K562 (cell line): Measurements from ENCODE around the gene LY6G6F. TPM values are rescaled to one million over a fixed set of nuclear protein-coding genes. Genes with fewer than 3 reads are reported as not detected.

ENCODE experiments used
- ATAC-seq: fragments of 200-7000 bp; cut with Tn5 transposase; 3 replicates; pipeline ENCODE4 v1.9.1; 2020; ENCODE audit warnings: moderate library complexity
- BruUV-seq: library from RNA; stranded (reverse); fragments of 400-500 nt; replicated peaks from 2 replicates; lab custom pipeline; 2021; lab: Mats Ljungman, UMichigan
- CTCF ChIA-PET: fragments of 300-600 bp; formaldehyde crosslinking; extraction: SDS; loops from one replicate; lab custom pipeline; 2021; ENCODE audit warnings: low intra/inter-chr PET ratio; lab: Yijun Ruan, JAX
- POLR2A ChIA-PET: fragments of 300-600, 350-650 bp; sonication (Branson Sonifier 250); formaldehyde crosslinking; extraction: SDS; loops from one replicate; lab custom pipeline; 2021; ENCODE audit warnings: antibody characterized with exemption, inconsistent platforms; lab: Yijun Ruan, JAX
- DNase-seq, 4 experiments: peaks; one replicate each; pipeline versions ENCODE4 v3.0.0 to v3.0.0-alpha.2; 2011 to 2018; ENCODE audit warnings: low spot score in 3 of 4, mixed read lengths in 3 of 4; ENCODE audit errors: extremely low read depth in 1 of 4
- FAIRE-seq: peaks from 2 replicates; lab custom pipeline; 2011; peaks lifted over from hg19 to GRCh38; lab: Jason Lieb, UNC
- H2AFZ ChIP-seq: 2 replicates; pipeline ENCODE4 v1.6.0; 2011; ENCODE audit warnings: low read depth, low read length, control low read depth, inconsistent platforms
- H3K27ac ChIP-seq: fragments of 200-600 bp; 3 replicates; pipeline ENCODE4 v1.8.0; 2011; ENCODE audit warnings: low read depth, mild to moderate bottlenecking, control low read depth, inconsistent platforms, low read length, moderate library complexity, mixed read lengths; ENCODE audit errors: extremely low read depth
- H3K27me3 ChIP-seq, 2 experiments: fragments of 300-600 bp in 1 of 2; 2 replicates in 1 of 2; 3 replicates in 1 of 2; pipeline versions ENCODE4 v1.6.0 to v1.8.0; 2011; ENCODE audit warnings: inconsistent platforms in 2 of 2, low read length in 2 of 2, mild to moderate bottlenecking in 1 of 2, mixed read lengths in 1 of 2, moderate library complexity in 1 of 2; ENCODE audit not compliant: control insufficient read depth in 2 of 2, insufficient read depth in 2 of 2
- H3K36me3 ChIP-seq: fragments of 300-600 bp; 3 replicates; pipeline ENCODE4 v1.8.0; 2011; ENCODE audit warnings: mild to moderate bottlenecking, low read length, inconsistent platforms; ENCODE audit not compliant: control insufficient read depth, insufficient read depth
- H3K4me1 ChIP-seq, 2 experiments: fragments of 200-600 bp in 1 of 2; replicated peaks in 1 of 2; 2 replicates in 1 of 2; 3 replicates in 1 of 2; pipeline versions ENCODE4 v1.5.1 to v1.8.0; 2011; ENCODE audit warnings: inconsistent platforms in 2 of 2, low read length in 2 of 2, mild to moderate bottlenecking in 1 of 2, mixed read lengths in 1 of 2, moderate library complexity in 1 of 2; ENCODE audit not compliant: control insufficient read depth in 2 of 2, insufficient read depth in 2 of 2
- H3K4me2 ChIP-seq: 2 replicates; pipeline ENCODE4 v1.6.1; 2011; ENCODE audit warnings: low read length, control low read depth, inconsistent platforms, mixed read lengths; ENCODE audit not compliant: insufficient read depth
- H3K4me3 ChIP-seq: fragments of 200-600 bp; sonication (generic), shearing (Covaris generic); 2 replicates; pipeline ENCODE4 v1.5.1; 2016; ENCODE audit warnings: control low read depth, inconsistent platforms
- H3K79me2 ChIP-seq: fragments of 200-600 bp; 3 replicates; pipeline ENCODE4 v1.8.0; 2011; ENCODE audit warnings: low read length, inconsistent platforms; ENCODE audit not compliant: control insufficient read depth, insufficient read depth
- H3K9ac ChIP-seq, 2 experiments: 2 replicates each; pipeline versions ENCODE4 v1.6.0 to v1.6.1; 2011; ENCODE audit warnings: low read depth in 2 of 2, low read length in 2 of 2, control low read depth in 1 of 2, inconsistent platforms in 1 of 2, mild to moderate bottlenecking in 1 of 2, mixed read lengths in 1 of 2; ENCODE audit not compliant: insufficient read depth in 1 of 2
- H3K9me1 ChIP-seq: one replicate; pipeline ENCODE4 v1.6.0; 2011; ENCODE audit warnings: inconsistent platforms, mild to moderate bottlenecking, low read length, moderate library complexity; ENCODE audit not compliant: control insufficient read depth, insufficient read depth
- H3K9me3 ChIP-seq: replicated peaks from 2 replicates; pipeline ENCODE4 v1.5.1; 2011; ENCODE audit warnings: low read depth, low read length, inconsistent platforms; ENCODE audit not compliant: control insufficient read depth, insufficient read depth
- H4K20me1 ChIP-seq: replicated peaks from 2 replicates; pipeline ENCODE4 v1.6.1; 2011; ENCODE audit warnings: low read length, inconsistent platforms, mixed read lengths; ENCODE audit not compliant: control insufficient read depth, insufficient read depth
- CBFA2T2 ChIP-seq: fragments of 450-650 bp; conservative IDR thresholded peaks from 2 replicates; pipeline ENCODE4 v1.6.1; 2017; ENCODE audit warnings: mild to moderate bottlenecking
- CBFB ChIP-seq: sonication (generic); formaldehyde crosslinking; IDR thresholded peaks from 2 replicates; pipeline ENCODE4 v1.4.0; 2020; ENCODE audit warnings: mild to moderate bottlenecking, missing genetic modification reagents
- FIP1L1 ChIP-seq: fragments of 200-400 bp; formaldehyde crosslinking; IDR thresholded peaks from 2 replicates; pipeline ENCODE4 v1.6.1; 2018; ENCODE audit warnings: mild to moderate bottlenecking, low read depth, low read length; ENCODE audit not compliant: poor library complexity, severe bottlenecking
- FOSL1 ChIP-seq: fragments of 200-800 bp; sonication (Bioruptor generic); conservative IDR thresholded peaks from 2 replicates; pipeline ENCODE4 v1.6.1; 2016; ENCODE audit warnings: missing genetic modification characterization, missing compliant biosample characterization
- HDAC8 ChIP-seq: fragments of 450-650 bp; IDR thresholded peaks from 2 replicates; pipeline ENCODE4 v1.6.1; 2016; ENCODE audit warnings: mild to moderate bottlenecking, missing genetic modification characterization, moderate library complexity, missing compliant biosample characterization
- HNRNPH1 ChIP-seq: fragments of 200-400 bp; formaldehyde crosslinking; optimal IDR thresholded peaks from 2 replicates; pipeline ENCODE3; 2017; ENCODE audit warnings: low read depth, mild to moderate bottlenecking, low read length, moderate library complexity
- JUN ChIP-seq, 2 experiments: sonication (generic) in 1 of 2; formaldehyde crosslinking in 1 of 2; IDR thresholded peaks; 2 replicates each; pipeline versions ENCODE4 v1.6.1 to v1.8.0; 2012 to 2022; ENCODE audit warnings: borderline replicate concordance in 2 of 2, mild to moderate bottlenecking in 2 of 2, improper control_type of control experiment in 1 of 2, low read depth in 1 of 2, low read length in 1 of 2, missing genetic modification reagents in 1 of 2
- MTA3 ChIP-seq: fragments of 450-650 bp; formaldehyde crosslinking; IDR thresholded peaks from 2 replicates; pipeline ENCODE4 v1.6.1; 2017; ENCODE audit warnings: mild to moderate bottlenecking, borderline replicate concordance
- NR1H2 ChIP-seq: sonication (generic); formaldehyde crosslinking; IDR thresholded peaks from 2 replicates; pipeline ENCODE4 v1.4.0; 2020; ENCODE audit warnings: mild to moderate bottlenecking, missing genetic modification reagents
- POLR2G ChIP-seq: fragments of 200-400 bp; formaldehyde crosslinking; IDR thresholded peaks from 2 replicates; pipeline ENCODE4 v1.6.1; 2017; ENCODE audit warnings: low read depth, mild to moderate bottlenecking, antibody characterized with exemption, low read length, moderate library complexity
- RBFOX2 ChIP-seq: fragments of 200-400 bp; formaldehyde crosslinking; IDR thresholded peaks from 2 replicates; pipeline ENCODE4 v1.6.1; 2017; ENCODE audit warnings: low read depth, mild to moderate bottlenecking, low read length, moderate library complexity
- SAFB2 ChIP-seq: fragments of 200-400 bp; formaldehyde crosslinking; IDR thresholded peaks from 2 replicates; pipeline ENCODE4 v1.6.1; 2018; ENCODE audit warnings: borderline replicate concordance, low read length, low read depth, moderate library complexity; ENCODE audit not compliant: severe bottlenecking
- SMAD1 ChIP-seq: fragments of 150-350 bp; IDR thresholded peaks from 2 replicates; pipeline ENCODE4 v1.6.1; 2014; ENCODE audit warnings: low read length, low read depth; ENCODE audit not compliant: partially characterized antibody
- ZNF584 ChIP-seq: fragments of 200-800 bp; sonication (Bioruptor generic); IDR thresholded peaks from 2 replicates; pipeline ENCODE4 v1.6.1; 2016; ENCODE audit warnings: low read depth, mild to moderate bottlenecking, missing genetic modification characterization, missing compliant biosample characterization
- ZNF586 ChIP-seq: fragments of 450-650 bp; formaldehyde crosslinking; conservative IDR thresholded peaks from 2 replicates; pipeline ENCODE4 v1.4.0; 2020; ENCODE audit warnings: mild to moderate bottlenecking, moderate library complexity
- ZNF699 ChIP-seq: fragments of 250-450 bp; sonication (Bioruptor Pico); IDR thresholded peaks from 2 replicates; pipeline ENCODE4 v1.8.0; 2021; ENCODE audit warnings: mild to moderate bottlenecking, moderate library complexity; ENCODE audit not compliant: insufficient replicate concordance
- WGBS: fragments of 100-300 bp; shearing (Covaris generic); methylation state at CpG from one replicate; pipeline ENCODE4 v1.1.6; 2016; ENCODE audit warnings: low coverage, mixed read lengths; ENCODE audit not compliant: insufficient coverage; ENCODE audit errors: missing lambda C conversion rate; 5-methylcytosine and 5-hydroxymethylcytosine counted together
- in situ Hi-C: fragments of 300-500 bp; cut with MboI; formaldehyde crosslinking; loops from 4 replicates; pipeline ENCODE4 v1.15.0; 2018; ENCODE audit warnings: inconsistent platforms, mixed read lengths
- intact Hi-C: fragments of 100-400 bp; cut with micrococcal nuclease; formaldehyde crosslinking; loops from 2 replicates; pipeline ENCODE4 v1.14.2; 2022
- polyA plus RNA-seq, 8 experiments: library from polyadenylated mRNA; depleted of rRNA in 4 of 8; stranded (reverse) in 5 of 8; unstranded in 3 of 8; fragments of >200 nt; fragmentation: Nextera tagmentation in 2 of 8; fragmentation: Illumina TruSeq in 1 of 8; extraction: Ambion mirVana in 2 of 8; extraction: Trizol in 1 of 8; gene quantifications; 2 replicates each; pipeline versions ENCODE4 v1.2.1 to v1.2.3, GENCODE V29; 2011 to 2014; ENCODE audit warnings: inconsistent platforms in 1 of 8, missing spikeins in 1 of 8
- total RNA-seq, 7 experiments: library from RNA; depleted of rRNA in 6 of 7; stranded (reverse); fragments of >200 nt in 6 of 7; fragmentation: Illumina TruSeq in 2 of 7; extraction: Trizol in 2 of 7; gene quantifications; 2 replicates each; pipeline versions ENCODE4 v1.2.1 to v1.2.3, GENCODE V29; 2011 to 2021; ENCODE audit warnings: low replicate concordance in 1 of 7
- TF ChIP-seq, protein P1 (sequence below): fragments of 250-450 bp; sonication (Bioruptor Pico); IDR thresholded peaks from 2 replicates; pipeline ENCODE4 v1.6.1; 2021; ENCODE audit warnings: mild to moderate bottlenecking
- TF ChIP-seq, protein P2 (sequence below): fragments of 450-650 bp; formaldehyde crosslinking; IDR thresholded peaks from 2 replicates; pipeline ENCODE4 v1.4.0; 2020; ENCODE audit warnings: mild to moderate bottlenecking, mixed read lengths

LY6G6F gene
- total and polyA plus RNA-seq, 9 of the 15 experiments (the other 6 are each of a cell fraction or from before 2014, with no cell fraction given): 0.14 to 0.50 (median 0.28) TPM; not detected in 2

DNA sequence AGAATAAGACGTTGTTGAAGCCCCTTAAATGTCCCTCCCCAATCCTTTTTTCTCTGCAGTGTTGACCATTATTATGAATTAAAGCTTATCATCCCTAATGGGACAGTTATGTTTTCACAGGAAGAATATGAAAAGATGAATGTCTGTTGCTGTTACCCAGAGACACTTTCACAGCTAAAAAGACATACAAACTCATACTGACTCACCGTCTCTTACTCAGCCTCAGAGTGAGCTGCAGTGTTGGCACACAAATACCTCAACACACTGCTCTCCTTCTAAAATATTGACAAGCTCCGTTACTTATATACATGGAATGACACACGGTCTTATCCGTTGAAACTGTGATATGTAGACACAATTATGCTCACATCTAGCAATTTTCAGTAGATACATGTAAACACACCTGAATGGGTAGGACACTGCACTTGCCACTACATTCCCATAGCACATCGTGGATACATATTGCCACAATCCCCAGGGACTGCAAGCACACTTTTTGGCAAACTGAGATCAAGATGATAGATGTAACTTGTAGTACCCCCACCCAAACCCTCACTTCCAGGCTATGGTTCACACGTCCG is 46.2 kb downstream of the LY6G6F start:
- CTCF ChIA-PET: no interaction called here
- H3K4me2 ChIP-seq: no peak overlapping the region
- H3K4me1 ChIP-seq: peaks cover 5 to 15% of the 10 kb centered on the region in 2 experiments
- H3K36me3 ChIP-seq: peaks cover 19% of the 10 kb centered on the region
- no peaks in the 10 kb centered on the region for H3K79me2 ChIP-seq
- H3K9me3 ChIP-seq: no peaks in the 10 kb centered on the region
- H3K4me3 ChIP-seq: no peak overlapping the region
- intact Hi-C loops (no loop called here), in situ Hi-C loops (no loop called here)
- no peaks in the 10 kb centered on the region for H3K27me3 ChIP-seq
- H4K20me1 ChIP-seq: no peaks in the 10 kb centered on the region
- BruUV-seq: no TSS peak
- TF ChIP-seq FIP1L1 (no peak), ZNF586 (CRISPR knock-in tag) (no peak), HNRNPH1 (no peak), JUN (IDR thresholded peaks at IDR 0.05; ENCODE audit: borderline replicate concordance, low read depth, low read length) (no peak), JUN (CRISPR knock-in tag; IDR thresholded peaks at IDR 0.05; ENCODE audit: borderline replicate concordance) (0 out of 2 replicates have a peak, but pooled peaks have one; percentile 52), CBFB (CRISPR knock-in tag) (0 out of 2 replicates have a peak, but pooled peaks have one; percentile 46), ZNF584 (CRISPR knock-in tag) (no peak), NR1H2 (0 out of 2 replicates have a peak, but pooled peaks have one; percentile 35), SMAD1 (no peak), MTA3 (0 out of 2 replicates have a peak, but pooled peaks have one; percentile 21), ZNF699 (no peak), CBFA2T2 (no peak), POLR2G (peak; percentile 7; the same call in 1 of the 2 replicates), FOSL1 (peak; percentile 52; the same call in 1 of the 2 replicates), RBFOX2 (0 out of 2 replicates have a peak, but pooled peaks have one; percentile 4), SAFB2 (no peak), HDAC8 (tag) (no peak)
- TF ChIP-seq, protein P1, sequence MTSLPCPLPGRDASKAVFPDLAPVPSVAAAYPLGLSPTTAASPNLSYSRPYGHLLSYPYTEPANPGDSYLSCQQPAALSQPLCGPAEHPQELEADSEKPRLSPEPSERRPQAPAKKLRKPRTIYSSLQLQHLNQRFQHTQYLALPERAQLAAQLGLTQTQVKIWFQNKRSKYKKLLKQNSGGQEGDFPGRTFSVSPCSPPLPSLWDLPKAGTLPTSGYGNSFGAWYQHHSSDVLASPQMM: no peak
- TF ChIP-seq, protein P2, sequence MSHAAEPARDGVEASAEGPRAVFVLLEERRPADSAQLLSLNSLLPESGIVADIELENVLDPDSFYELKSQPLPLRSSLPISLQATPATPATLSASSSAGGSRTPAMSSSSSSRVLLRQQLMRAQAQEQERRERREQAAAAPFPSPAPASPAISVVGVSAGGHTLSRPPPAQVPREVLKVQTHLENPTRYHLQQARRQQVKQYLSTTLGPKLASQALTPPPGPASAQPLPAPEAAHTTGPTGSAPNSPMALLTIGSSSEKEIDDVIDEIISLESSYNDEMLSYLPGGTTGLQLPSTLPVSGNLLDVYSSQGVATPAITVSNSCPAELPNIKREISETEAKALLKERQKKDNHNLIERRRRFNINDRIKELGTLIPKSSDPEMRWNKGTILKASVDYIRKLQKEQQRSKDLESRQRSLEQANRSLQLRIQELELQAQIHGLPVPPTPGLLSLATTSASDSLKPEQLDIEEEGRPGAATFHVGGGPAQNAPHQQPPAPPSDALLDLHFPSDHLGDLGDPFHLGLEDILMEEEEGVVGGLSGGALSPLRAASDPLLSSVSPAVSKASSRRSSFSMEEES (CRISPR knock-in tag): no peak
- H2AFZ ChIP-seq: no peak overlapping the region
- 61% methylated on average over 8 of the region's 8 CpGs for WGBS
- no peak for FAIRE-seq
- 0 out of 3 replicates have a peak overlapping the region, but pooled peaks have one; percentile 0 for H3K27ac ChIP-seq
- no peak for DNase-seq
- POLR2A ChIA-PET: interaction anchor here (0.5 to 7.7 kb wide), 12 partner anchors 8 to 99 kb away, joined by 3 to 108 read pairs (median 4); partner anchors contain the start of genes ABHD16A, CLIC1, GPANK1 and MSH5
- H3K9me1 ChIP-seq: peaks cover 4% of the 10 kb centered on the region
- peak; percentile 8 for ATAC-seq
- peak overlapping the region in 1 of 2 experiments; percentile 69; a peak in 2 of 4 replicates for H3K9ac ChIP-seq
